Esophagus squamous epithelium (tissue), 5 donors: ENCODE results near the gene SDK2. TPM values are rescaled to one million over a fixed set of nuclear protein-coding genes. Genes with fewer than 3 reads are reported as not detected.

Experiments
- DNase-seq: peaks from one replicate; lab custom pipeline; 2025; lab: John Stamatoyannopoulos, UW
- H3K27ac ChIP-seq, 4 donors: fragments of 200-600 bp; sonication (generic); one replicate each; pipeline ENCODE4 v1.5.1; 2016 to 2019; ENCODE audit warnings: mild to moderate bottlenecking in 1 of 4
- H3K27me3 ChIP-seq, 4 donors: fragments of 200-600 bp; sonication (generic); 1 replicate in 3 of 4; 2 replicates in 1 of 4; pipeline versions ENCODE4 v1.5.1 to v1.6.0; 2017 to 2021; ENCODE audit warnings: antibody characterized with exemption in 1 of 4
- H3K36me3 ChIP-seq, 3 donors: fragments of 200-600 bp; sonication (generic); one replicate each; pipeline ENCODE4 v1.5.1; 2016 to 2019
- H3K4me1 ChIP-seq, 3 donors: fragments of 200-600 bp; sonication (generic); one replicate each; pipeline ENCODE4 v1.5.1; 2017 to 2019
- H3K4me3 ChIP-seq, 4 donors: fragments of 200-600 bp; sonication (generic); 1 replicate in 3 of 4; 2 replicates in 1 of 4; pipeline ENCODE4 v1.5.1; 2016 to 2019; ENCODE audit warnings: mild to moderate bottlenecking in 2 of 4, moderate library complexity in 1 of 4
- H3K9me3 ChIP-seq, 3 donors: fragments of 200-600 bp; sonication (generic); one replicate each; pipeline ENCODE4 v1.5.1; 2016 to 2019
- POLR2A ChIP-seq, 4 donors: fragments of 450-650 bp; IDR thresholded peaks; one replicate each; pipeline ENCODE4 v1.6.1; 2017; ENCODE audit warnings: antibody characterized with exemption in 4 of 4, mild to moderate bottlenecking in 4 of 4, moderate library complexity in 3 of 4
- WGBS, 2 donors: methylation state at CpG; one replicate each; pipeline ENCODE4 v1.1.5; 2018; 5-methylcytosine and 5-hydroxymethylcytosine counted together
- intact Hi-C: fragments of 100-400 bp; cut with DNase I; formaldehyde crosslinking; loops from one replicate; pipeline ENCODE4 v1.15.0; 2022
- total RNA-seq, 4 donors: library from RNA; depleted of rRNA; stranded (reverse); fragments of >200 nt; gene quantifications; one replicate each; pipeline ENCODE4 v1.1.0, GENCODE V29; 2016
- TF ChIP-seq, protein P1 (sequence below), 6 experiments: fragments of 450-650 bp in 4 of 6; fragments of 200-600 bp in 2 of 6; sonication (generic) in 2 of 6; IDR thresholded peaks; one replicate each; pipeline ENCODE4 v1.5.1; 2016 to 2019; ENCODE audit warnings: antibody characterized with exemption in 6 of 6, mild to moderate bottlenecking in 4 of 6, moderate library complexity in 4 of 6
- donor health status: DM: yes; HTN: yes; CAD: no.

The SDK2 gene
- total RNA-seq, 4 donors from 2014 or later: 1.7 to 5.5 (median 2.4) TPM

DNA sequence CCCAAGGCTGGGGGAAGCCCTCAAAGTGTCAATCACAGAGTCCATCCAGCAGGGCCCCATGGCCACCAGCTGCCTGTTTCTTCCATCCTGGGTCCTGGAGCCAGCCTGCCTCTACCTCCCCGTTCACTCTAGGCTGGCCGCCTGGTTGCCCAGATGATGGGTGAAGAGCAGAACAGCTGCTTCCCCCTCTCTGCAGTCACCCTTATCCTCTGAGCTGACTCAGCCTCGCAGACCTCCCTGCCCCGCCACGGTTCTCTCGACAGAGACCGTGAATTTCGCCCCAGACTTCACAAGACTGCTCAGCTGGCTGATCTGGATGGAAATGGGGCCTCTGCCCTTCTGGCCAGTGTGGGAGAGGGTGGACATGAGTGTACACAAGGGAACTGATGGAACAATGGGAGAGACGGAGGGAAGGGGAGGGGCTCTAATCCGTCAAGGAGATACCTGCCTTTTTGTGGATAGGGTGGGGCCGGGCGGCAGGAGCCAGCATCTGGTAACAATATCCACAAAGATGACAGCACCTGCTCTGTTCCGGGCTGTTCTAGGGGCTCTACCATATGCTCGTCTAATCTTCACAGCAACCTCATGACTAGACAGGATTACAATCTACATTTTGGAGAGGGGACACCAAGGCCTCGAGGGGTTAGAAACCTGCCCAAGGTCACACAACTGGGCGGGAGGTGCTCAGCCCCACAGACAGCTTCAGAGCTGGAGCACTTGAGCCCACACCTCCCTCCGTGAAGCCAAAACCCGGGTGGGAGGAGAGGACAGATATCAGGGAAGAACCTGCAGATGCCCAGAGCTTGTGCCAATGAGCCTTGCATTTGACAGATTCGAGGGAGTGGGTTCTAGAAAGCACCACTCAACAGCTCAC, 136.0 kb downstream of the SDK2 start:
- TF ChIP-seq POLR2A (IDR thresholded peaks at IDR 0.05): no peak
- TF ChIP-seq, protein P1, sequence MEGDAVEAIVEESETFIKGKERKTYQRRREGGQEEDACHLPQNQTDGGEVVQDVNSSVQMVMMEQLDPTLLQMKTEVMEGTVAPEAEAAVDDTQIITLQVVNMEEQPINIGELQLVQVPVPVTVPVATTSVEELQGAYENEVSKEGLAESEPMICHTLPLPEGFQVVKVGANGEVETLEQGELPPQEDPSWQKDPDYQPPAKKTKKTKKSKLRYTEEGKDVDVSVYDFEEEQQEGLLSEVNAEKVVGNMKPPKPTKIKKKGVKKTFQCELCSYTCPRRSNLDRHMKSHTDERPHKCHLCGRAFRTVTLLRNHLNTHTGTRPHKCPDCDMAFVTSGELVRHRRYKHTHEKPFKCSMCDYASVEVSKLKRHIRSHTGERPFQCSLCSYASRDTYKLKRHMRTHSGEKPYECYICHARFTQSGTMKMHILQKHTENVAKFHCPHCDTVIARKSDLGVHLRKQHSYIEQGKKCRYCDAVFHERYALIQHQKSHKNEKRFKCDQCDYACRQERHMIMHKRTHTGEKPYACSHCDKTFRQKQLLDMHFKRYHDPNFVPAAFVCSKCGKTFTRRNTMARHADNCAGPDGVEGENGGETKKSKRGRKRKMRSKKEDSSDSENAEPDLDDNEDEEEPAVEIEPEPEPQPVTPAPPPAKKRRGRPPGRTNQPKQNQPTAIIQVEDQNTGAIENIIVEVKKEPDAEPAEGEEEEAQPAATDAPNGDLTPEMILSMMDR (IDR thresholded peaks at IDR 0.05): no peak

GRCh38 chr17:73506470-73507435, 137.5 kb downstream of the SDK2 start:
- TF ChIP-seq POLR2A (IDR thresholded peaks at IDR 0.05): no peak
- TF ChIP-seq, protein P1 (IDR thresholded peaks at IDR 0.05): no peak
- WGBS, 2 donors: 68 to 69% methylated on average over 7 of the region's 9 CpGs
- H3K36me3 ChIP-seq: no peaks in the 10 kb centered on the region
- no peak overlapping the region for H3K4me3 ChIP-seq
- intact Hi-C loops: no loop called here
- no peaks in the 10 kb centered on the region for H3K9me3 ChIP-seq
- no peak overlapping the region for H3K27ac ChIP-seq
- peaks cover 0 to 12% (median 0%) of the 10 kb centered on the region in 4 donors for H3K27me3 ChIP-seq
- no peaks in the 10 kb centered on the region for H3K4me1 ChIP-seq
- no peak for DNase-seq

More for the DNA sequence above, 136.0 kb downstream of the SDK2 start:
- 78 to 81% methylated on average over 13 to 15 of the region's 19 CpGs for WGBS, 2 donors
- Histone ChIP-seq H3K4me3 (no peak overlapping the region), H3K27me3 (peaks cover 0 to 12% (median 0%) of the 10 kb centered on the region in 4 donors), H3K27ac (no peak overlapping the region), H3K4me1 (no peaks in the 10 kb centered on the region), H3K9me3 (no peaks in the 10 kb centered on the region), H3K36me3 (no peaks in the 10 kb centered on the region)
- intact Hi-C loops: no loop called here
- no peak for DNase-seq

- Histone ChIP-seq H3K4me1 (no peaks in the 10 kb centered on the region), H3K9me3 (no peaks in the 10 kb centered on the region), H3K27ac (no peak overlapping the region), H3K27me3 (peaks cover 0 to 15% (median 0%) of the 10 kb centered on the region in 4 donors), H3K36me3 (no peaks in the 10 kb centered on the region), H3K4me3 (no peak overlapping the region)
- no peak for DNase-seq
- 39 to 58% methylated on average over 2 of the region's 2 CpGs for WGBS, 2 donors
- intact Hi-C loops: no loop called here
- TF ChIP-seq, protein P1 (IDR thresholded peaks at IDR 0.05): no peak
- TF ChIP-seq POLR2A (IDR thresholded peaks at IDR 0.05): no peak
Measured at GRCh38 chr17:73503560-73503959, 140.7 kb downstream of the SDK2 start.

- intact Hi-C loops: no loop called here
- Histone ChIP-seq H3K4me3 (no peak overlapping the region), H3K9me3 (no peaks in the 10 kb centered on the region), H3K4me1 (no peaks in the 10 kb centered on the region), H3K27ac (no peak overlapping the region), H3K36me3 (no peaks in the 10 kb centered on the region), H3K27me3 (peaks cover 0 to 6% (median 0%) of the 10 kb centered on the region in 4 donors)
- TF ChIP-seq POLR2A (IDR thresholded peaks at IDR 0.05): no peak
- TF ChIP-seq, protein P1 (IDR thresholded peaks at IDR 0.05): no peak
- DNase-seq: no peak
- 46 to 62% methylated on average over 2 of the region's 2 CpGs for WGBS, 2 donors
Measured at GRCh38 chr17:73500414-73500999, 143.7 kb downstream of the SDK2 start.
